ENCODE measurements around the gene RAB4B.

- no peak for TF ChIP-seq ZNF274 (IDR thresholded peaks at IDR 0.05; ENCODE audit: low read depth, low read length)
- TF ChIP-seq YY1 (IDR thresholded peaks at IDR 0.05; ENCODE audit: insufficient read depth, insufficient read length): no peak
These were observed 32.1 kb downstream of the RAB4B start for GRCh38 chr19:40810160-40810559.
